Non-pigmented ciliary epithelial cell (primary cell): ENCODE measurements around the gene GRID1.
"Not testable (repeated sequence)": the region's sequence is repeated elsewhere in the genome, so short reads cannot be mapped to it uniquely, and the experiment has no call there.

ENCODE experiments used
- DNase-seq: peaks from one replicate; pipeline ENCODE4 v3.0.0-alpha.2; 2010; ENCODE audit warnings: low read depth

GRID1 gene

GRCh38 chr10:86251426-86251825, 115.2 kb downstream of the GRID1 start:
- DNase-seq, result no peak

- no peak for DNase-seq
Measured at GRCh38 chr10:86250399-86250798, 116.2 kb downstream of the GRID1 start.

- DNase-seq, result no peak
Measured at GRCh38 chr10:86249794-86250193, 116.8 kb downstream of the GRID1 start.

- DNase-seq, result no peak
Measured at GRCh38 chr10:86248062-86248461, 118.5 kb downstream of the GRID1 start.

GRCh38 chr10:86247588-86247987, 119.0 kb downstream of the GRID1 start:
- no peak for DNase-seq

- DNase-seq, result no peak
Measured at GRCh38 chr10:86247073-86247472, 119.5 kb downstream of the GRID1 start.

GRCh38 chr10:86246279-86246940, 120.2 kb downstream of the GRID1 start:
- DNase-seq, result no peak

- DNase-seq, result no peak
Measured at GRCh38 chr10:86245015-86245394, 121.6 kb downstream of the GRID1 start.

- no peak for DNase-seq
Measured at GRCh38 chr10:86244297-86245014, 122.1 kb downstream of the GRID1 start.

- no peak for DNase-seq
Measured at GRCh38 chr10:86243651-86244155, 122.9 kb downstream of the GRID1 start.

GRCh38 chr10:86242761-86243160, 123.8 kb downstream of the GRID1 start:
- DNase-seq, result no peak

GRCh38 chr10:86238089-86238488, 128.5 kb downstream of the GRID1 start:
- not testable (repeated sequence) for DNase-seq

- DNase-seq, result no peak
Measured at GRCh38 chr10:86234541-86235270, 131.9 kb downstream of the GRID1 start.

- DNase-seq, result no peak
Measured at GRCh38 chr10:86234107-86234506, 132.5 kb downstream of the GRID1 start.

- no peak for DNase-seq
Measured at GRCh38 chr10:86233131-86233530, 133.5 kb downstream of the GRID1 start.

- DNase-seq, result no peak
Measured at GRCh38 chr10:86232644-86233043, 134.0 kb downstream of the GRID1 start.

- no peak for DNase-seq
Measured at GRCh38 chr10:86231796-86232560, 134.6 kb downstream of the GRID1 start.

GRCh38 chr10:86230557-86231180, 135.9 kb downstream of the GRID1 start:
- no peak for DNase-seq

GRCh38 chr10:86229811-86230556, 136.6 kb downstream of the GRID1 start:
- DNase-seq, result no peak

GRCh38 chr10:86229376-86229775, 137.2 kb downstream of the GRID1 start:
- DNase-seq, result no peak
